OCI-M1 (cell line): Measurements from ENCODE around the gene SGK1.

Source experiments
- DNase-seq: peaks from one replicate; lab custom pipeline; 2025; lab: John Stamatoyannopoulos, UW

The SGK1 gene

DNA sequence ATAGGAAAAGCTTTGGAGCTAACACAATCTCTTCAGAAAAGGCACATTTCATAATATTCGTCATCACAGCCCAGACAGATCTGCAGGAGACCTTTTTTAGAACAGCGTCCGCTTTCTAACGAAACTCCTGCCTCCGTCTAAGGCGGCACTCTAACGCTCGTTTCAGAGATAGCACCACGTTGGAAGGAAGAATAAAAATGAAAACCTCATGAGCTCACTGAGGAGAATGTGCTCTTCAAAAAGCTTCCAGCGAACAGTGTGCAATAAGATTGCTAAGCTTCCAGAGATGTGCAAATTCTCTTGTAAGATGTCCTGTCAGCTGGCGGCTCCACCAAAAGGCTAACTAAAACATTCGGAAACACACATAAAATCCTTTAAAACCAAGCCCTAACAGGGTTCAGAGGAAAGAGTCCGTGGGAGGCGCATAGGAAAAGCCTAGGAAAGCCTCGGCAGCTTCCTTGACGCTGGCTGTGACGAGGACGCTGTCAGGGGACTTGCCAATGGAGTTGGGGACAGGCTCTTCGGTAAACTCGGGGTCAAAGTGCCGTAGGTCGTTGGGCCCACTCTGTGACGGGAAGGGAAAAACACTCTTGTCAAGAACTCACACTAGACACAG lies 147.9 kb downstream of the SGK1 start:
- no peak for DNase-seq

DNA sequence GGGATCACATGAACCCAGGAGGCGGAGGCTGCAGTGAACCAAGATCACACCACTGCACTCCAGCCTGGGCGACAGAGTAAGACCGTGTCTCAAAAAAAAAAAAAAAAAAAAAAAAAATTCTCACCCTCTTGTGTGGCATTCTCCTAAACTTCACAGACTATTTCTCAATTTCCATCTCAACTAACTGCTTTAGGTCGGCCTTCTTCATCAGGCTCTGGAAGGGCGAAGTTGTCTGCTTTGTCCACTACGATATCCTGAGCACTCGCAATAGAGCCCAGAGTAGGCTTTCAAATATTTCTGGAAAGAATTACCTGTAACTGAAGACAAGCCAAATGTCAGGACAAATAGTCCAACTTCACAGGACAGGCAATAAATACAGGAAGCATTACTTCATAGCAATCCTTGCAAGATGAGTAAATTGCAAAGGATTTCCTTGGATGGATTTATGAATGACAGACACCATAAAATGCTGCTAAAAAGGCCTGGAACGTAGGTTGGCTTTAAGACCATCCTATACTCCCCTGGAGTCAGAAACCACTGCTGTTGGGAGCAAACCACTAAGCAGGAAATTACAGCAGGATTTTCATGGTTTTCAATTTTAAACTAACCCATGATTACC lies 149.2 kb downstream of the SGK1 start:
- no peak for DNase-seq

DNA sequence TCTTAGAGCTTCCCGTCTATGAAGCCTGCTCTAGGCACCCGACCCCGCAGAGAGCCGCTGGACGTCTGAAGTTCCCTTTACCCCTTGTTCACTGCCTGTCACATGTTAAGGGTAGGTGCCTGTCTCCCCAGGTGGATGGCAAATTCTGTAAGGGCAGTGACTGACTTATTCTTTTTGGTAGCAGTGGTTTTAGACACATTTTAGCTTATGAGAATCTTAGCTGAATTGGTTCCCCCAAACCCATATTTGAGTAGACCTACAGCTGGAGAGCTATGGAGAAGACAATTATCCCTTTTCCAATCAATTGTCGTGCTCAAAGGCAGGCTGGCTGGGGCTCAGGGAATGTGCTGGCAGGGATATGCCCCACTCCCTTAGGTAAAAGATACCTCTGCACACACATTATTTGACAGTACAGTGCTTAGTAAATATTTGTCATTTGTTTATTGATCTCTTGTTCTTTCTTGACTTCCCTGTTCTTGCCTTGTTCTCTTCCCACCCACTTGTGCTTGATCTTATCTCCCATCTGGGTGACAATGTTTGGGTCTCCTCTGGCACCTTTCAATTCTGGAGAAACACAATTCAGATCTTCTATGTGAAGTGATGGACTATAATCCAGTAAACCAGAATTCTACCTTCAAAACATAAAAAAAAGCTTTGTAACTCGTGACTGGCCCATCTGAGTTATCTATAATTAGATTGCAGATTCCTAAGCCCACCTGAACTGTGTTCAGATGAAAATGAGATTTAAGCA lies 151.2 kb downstream of the SGK1 start:
- no peak for DNase-seq

DNA sequence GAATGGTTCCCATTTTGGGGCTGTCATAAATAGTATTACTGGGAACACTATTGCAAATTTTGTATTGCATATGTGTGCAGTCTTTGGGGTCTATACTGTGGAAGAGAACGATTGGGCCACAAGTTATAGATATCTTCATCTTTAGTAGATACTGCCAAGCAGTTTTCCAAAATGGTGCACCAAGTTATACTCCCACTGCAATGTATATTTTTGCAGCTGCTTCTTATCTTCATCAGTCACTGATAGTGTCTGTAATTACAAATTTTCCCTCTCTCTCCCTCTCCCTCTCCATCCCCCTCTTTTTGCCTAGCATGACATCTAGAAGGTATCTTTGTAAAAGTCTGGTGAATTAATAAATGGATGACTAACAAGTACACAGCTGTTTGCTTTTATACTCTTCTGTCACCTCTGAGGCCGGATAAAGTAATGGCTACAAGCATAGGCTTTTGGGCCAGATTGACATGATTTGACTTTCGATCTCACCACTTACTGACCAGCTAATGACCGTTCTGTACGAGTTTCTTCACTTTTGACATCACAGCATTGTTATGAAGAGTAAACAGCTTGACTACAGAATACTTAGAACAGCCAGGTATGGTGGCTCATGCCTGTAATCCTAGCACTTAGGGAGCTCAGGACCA lies 152.2 kb downstream of the SGK1 start:
- no peak for DNase-seq

DNA sequence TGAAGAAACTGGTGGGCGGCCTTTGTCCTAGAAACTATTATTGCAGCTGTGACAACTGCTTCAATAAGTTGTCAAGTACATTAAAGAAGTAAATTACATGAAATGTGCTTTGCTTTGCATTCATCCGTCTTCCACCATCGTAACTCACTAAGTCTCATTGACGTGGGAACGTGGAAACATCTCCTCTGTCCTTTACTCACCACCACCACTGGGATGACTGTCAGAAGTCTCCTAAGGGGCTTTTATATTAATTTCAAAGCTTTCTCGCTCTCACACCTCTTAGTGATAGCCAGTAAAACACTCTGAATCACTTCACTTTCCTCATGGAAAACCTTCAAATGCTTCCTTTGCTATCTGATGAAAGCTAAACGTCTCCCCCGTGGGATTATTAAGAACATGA lies 153.6 kb downstream of the SGK1 start:
- DNase-seq: no peak

DNA sequence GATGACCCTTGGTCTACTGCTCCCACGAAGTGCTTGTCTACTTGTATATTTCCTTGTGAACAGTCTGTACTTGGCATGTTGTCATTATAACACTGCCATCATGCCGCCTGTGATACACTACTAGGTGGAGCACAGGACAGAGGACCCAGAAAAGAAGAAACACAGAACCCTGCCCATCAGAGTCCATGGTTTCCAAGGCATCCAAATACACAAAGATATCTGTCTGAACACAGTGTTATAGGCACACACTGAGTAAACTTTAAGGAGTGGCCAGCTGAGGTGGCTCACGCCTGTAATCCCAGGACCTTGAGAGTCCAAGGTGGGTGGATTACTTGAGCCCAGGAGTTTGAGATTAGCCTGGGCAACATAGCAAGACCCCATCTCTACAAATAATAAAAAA lies 155.0 kb downstream of the SGK1 start:
- DNase-seq: no peak

DNA sequence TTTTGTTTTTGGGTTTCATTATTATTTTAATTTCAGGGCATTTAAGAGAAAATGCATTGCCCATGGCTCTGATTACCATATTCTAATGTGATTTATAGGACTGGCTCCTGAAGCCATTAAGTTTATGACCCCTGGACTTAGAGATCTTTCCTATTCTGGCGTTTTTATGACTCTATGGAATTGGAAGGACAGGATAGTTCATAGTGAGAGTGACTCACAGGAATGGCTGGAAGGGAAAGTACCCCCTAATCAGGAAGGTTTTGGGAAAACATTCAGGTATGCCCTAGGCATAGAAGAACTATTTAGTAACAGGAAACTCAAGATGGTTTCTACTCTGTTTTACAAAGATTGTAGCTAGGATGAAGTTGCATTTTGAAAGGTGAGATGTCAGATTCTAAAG lies 156.9 kb downstream of the SGK1 start:
- no peak for DNase-seq

DNA sequence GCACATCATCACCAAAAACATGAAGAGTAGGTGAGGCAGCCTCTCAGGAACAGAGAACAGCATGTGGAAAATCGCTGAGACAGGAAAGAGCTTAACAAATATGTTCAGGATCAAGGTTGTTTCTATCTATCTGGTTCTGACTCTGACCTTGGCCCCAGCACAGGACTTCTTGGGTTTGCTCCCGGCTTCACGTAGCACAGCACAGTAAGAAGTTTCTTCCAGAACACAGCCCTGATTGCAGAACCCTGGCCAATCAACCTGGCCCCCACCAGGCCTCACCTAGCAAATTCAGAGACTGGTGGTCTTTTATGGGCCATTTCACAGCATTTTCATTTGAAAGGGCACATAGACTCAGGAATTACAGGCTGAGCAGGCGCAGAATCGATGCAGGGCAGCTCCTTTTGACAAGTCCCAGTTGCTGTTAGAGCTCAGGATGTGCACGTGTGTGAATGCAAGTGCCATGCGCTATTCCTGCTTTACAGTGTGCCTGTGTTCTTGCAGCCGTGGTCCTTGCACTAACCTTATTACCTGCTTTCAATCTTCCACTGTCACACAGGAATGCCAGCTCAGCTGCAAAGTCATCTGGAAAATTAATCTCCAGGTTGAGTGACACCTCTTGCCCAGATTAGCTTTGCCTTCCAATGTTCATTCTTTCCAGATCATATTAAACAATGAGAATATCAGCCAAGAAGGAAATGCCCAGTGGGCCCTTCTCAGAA lies 165.0 kb downstream of the SGK1 start:
- no peak for DNase-seq

DNA sequence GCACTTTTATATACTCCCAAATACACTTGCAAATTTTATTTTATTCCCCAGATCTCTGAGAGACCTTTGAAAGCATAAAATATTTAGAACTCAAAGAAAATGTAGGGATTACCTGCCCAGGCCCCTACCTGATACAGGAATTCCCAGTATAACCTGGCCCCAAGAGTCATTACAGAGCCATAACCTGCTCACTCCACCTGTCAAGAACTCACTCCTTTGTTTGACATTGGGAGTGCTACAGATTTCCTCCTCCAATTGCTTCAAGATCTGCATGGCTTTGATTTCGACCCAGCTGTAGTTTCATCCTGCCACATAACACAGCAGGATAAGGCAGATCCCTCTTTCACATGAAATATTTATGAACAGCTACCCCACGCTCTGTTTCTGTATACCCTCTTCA lies 169.3 kb downstream of the SGK1 start:
- DNase-seq: no peak

DNA sequence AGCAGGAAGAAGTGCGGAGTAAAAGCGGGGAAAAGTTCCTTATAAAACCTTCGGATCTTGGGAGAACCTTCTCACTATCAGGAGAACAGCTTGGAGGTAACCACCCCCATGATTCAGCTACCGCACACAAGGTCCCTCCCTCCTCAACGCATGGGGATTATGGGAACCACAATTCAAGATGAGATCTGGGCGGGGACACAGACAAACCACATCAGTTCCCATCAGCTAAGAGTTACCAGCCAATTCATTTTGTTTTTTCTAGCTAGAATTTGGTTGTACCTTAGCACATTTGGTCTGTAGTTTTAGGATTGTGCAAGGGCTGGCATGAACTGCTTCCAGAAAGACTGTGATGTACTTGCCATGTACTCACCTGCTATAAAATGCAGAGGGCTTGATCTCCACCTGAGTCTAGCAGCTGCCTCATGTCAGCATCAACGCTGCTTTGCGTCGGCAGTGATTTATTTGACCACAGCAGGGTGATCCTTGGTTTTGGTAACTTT lies 170.8 kb downstream of the SGK1 start:
- DNase-seq: peak; percentile 50

DNA sequence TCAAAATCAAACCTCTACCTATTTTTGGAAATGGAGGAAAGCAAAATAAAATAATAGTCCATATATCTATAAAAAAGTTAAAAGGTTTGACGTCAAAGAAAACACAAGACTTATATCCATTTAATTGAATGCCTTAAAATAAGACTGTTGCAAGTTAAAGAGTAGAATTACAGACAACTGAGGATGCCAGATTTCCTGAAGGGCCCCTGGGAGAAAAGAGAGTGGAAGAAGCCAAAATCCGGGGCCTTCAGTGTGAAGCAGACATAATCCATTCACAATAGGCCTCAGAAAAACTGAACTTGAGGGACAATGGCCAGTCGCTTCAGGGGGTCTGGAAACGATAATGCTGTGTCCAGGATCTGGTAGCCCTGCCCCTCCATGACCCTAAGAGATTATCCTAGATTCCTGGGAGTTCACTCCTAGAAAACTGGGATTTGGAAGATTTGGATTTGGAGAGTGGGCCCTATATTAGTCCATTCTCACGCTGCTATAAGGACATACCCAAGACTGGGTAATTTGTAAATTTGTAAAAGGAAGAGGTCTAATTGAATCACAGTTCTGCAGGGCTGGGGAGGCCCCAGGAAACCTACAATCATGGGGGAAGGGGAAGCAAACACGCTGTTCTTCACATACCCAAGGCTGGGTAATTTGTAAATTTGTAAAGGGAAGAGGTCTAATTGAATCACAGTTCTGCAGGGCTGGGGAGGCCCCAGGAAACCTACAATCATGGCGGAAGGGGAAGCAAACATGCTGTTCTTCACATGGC lies 171.5 kb downstream of the SGK1 start:
- DNase-seq: no peak

DNA sequence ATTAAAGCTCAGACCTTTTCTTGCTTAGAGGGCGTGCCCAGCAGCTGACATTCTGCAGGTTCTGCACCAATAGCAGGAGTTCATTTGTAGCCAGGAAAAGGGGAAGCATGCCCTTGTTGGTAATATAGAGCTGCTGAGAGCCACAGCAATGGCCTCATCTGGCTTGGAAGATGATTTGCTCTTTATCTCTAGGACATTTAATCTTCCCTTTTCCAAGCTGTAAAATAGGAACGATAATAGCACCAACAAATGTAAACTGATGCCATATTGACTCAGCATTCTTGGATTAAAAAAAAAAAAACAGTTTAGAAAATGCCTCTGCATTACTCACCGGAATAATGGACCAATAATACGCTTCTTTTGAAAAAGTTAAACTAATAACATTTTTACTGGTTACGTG lies 172.1 kb downstream of the SGK1 start:
- DNase-seq: peak; percentile 58

DNA sequence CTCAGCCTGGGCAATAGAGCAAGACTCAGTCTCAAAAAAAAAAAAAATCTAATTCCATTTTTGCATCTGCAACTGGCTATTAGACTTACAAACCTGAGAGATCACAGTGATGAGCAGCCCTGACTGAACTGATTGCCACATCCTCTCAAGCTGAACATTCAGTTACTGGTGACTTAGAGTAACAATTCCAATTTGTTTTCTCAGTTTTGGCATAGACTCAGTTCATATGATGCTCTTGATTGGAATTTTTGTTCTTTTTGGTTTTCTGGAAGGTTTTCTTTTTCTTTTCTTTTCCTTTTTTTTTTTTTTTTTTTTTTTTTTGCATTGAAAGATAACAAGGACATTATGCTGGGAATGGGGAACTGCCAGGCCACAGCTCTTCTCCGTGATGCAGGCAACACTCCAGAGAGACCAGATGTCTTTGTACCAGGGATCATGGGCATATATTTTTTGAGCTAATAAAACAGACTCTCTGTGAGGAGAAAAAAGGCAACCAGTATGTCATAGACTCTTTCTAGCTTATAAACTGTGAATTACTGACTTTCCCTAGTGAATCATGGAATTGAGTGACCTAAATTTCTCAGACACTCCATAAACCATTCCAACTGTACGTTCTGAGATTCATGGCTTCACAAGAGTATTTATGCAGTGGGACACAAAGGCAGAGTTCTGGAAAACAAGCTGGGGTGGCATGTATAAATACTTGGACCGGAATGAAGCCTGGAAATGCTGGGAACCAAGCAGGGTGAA lies 179.5 kb downstream of the SGK1 start:
- DNase-seq: no peak

DNA sequence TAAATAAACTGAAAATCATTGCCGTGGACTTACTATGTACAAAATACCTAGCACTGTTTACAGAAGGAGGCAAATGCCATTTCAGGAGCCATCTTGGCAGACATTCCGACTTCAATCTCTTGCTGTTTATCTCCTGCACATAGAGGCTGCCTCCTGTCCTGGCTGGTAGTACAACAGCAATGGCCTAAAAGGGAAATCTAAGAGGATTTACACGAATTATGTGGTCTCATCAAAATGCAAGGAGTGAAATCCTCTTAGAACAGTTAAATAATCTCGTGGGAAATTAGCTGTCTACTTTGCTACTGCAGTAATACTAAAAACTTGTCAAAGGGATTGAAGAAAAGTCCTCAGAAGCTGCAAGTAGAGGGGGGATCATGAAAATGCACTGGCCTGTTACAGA lies 183.3 kb downstream of the SGK1 start:
- DNase-seq: no peak

DNA sequence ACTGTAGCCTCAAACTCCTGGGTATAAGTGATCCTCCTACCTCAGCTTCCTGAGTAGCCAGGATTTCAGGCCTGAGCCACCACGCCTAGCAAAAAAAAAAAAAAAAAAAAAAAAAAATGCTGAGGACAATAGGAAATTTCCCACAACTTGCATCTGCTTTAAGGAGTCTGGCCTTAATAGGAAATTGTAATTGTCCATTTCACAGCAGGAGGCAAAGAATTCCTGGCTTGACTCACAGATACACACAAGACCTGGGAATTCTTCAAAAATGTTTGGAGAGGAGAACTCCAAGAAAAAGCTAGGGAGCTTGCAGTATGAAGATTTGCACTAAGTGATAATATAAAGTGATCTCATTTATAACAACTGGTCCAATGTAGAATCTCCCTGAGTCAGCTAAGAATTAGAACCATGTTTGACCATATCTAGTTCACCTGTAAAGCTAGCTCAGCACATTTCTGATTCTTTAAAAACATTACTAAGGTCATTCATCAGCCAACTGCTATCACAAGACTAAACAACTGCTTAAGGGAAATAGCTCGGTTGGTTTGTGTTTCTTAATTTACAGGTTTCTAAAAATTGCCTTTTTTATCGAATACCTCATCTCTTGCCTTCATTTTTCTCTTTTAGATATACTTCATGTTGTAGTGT lies 185.3 kb downstream of the SGK1 start:
- no peak for DNase-seq

DNA sequence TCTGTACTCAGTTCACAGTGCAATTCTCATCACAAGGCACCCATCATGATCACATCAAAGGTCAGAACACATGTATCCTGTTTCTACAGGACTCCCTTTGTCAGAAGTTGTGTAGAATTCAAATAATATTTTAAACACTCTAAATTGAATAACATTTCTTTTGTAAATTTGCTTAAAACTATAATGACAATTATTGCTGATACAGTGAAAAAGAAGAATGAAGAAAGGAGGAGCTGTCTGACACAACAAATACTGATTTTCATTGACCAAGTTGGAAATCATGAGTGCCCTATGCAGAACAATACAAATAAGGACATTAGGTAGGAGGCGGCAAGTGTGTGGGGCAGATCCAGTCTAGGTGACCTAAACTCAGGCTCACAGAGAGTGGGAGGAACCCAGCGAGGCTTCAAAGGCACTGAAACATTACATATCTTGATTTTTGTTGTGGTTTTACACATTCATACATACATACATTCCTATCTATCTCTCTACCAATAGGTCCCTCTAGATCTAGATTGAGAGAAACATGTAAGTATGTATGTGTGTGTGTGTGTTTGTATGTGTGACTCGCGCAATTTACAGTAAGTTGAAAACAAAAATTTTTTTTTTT lies 186.3 kb downstream of the SGK1 start:
- DNase-seq: no peak

DNA sequence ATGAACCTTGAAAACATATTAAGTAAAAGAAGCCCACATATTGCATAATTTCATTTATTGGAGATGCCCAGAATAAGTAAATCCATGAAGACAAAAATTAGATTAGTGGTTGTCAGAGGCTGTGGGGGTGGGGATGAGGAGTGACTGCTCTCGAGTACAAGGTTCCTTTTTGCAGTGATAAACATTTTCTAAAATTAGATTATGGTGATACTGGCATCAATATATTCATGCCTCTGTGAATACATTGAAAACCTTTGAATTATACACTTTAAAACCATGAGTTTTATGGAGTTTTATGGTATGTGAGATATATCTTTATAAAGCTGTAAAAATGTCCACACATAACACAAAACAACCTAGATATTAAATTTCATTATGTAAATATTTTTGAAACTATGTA lies 189.8 kb downstream of the SGK1 start:
- no peak for DNase-seq

DNA sequence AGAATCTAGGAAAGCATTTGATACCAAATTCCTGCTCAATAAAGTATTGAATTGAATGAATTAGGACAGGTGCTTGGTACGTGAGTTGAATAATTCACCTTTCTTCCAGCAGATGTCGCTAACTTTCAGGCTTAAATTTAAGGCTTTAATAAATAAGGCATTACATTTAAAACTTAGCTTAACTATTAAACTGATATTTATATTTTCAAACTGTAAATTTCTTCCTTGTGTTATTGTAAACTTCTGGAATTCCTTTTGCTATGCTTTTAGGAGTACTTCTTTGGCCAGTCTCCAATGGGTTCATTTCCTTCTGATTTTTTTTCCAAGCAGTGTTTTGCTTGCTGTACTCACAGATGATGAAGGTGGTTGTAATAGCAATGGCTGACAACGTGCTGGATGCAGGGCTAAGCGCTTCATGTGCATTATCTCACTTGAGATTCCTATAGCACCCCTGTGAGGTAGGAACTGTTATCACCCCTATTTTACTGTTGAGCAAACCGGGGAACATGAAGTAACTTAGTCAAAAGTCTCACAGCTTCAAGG lies 194.2 kb downstream of the SGK1 start:
- DNase-seq: peak; percentile 92

DNA sequence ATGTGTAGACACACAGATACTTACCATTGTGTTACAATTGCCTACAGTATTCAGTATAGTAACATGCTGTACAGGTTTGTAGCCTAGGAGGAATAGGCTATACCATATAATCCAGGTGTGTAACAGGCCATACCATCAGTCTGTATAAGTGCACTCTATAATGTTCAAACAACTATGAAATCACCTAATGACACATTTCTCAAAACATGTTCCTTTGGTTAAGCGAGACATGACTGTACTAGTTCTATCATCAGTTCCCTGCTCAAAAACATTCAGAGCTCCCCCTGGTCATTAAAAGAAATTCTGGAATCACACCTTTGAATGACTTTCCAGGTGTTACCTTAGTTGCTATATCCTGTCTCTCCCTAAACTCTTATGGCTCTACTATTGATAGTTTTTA lies 195.1 kb downstream of the SGK1 start:
- DNase-seq: no peak
